ENCODE measurements around the gene DARS1. TPM values are rescaled to one million over a fixed set of nuclear protein-coding genes. Genes with fewer than 3 reads are reported as not detected.
A peak's percentile ranks its signal among the peaks of the same experiment; 100 is the strongest.

Gene DARS1
- total and polyA plus RNA-seq, 2 experiments from 2014 or later, result 138 to 182 TPM

GRCh38 chr2:135985826-135986393, 484 bp upstream of the DARS1 start:
- Histone ChIP-seq H3K9me3 (ENCODE audit: low read depth) (no peaks in the 10 kb centered on the region), H3K4me3 (peak overlapping the region; percentile 47), H3K27ac (peak overlapping the region; percentile 94), H3K36me3 (peaks cover 3% of the 10 kb centered on the region), H3K4me1 (ENCODE audit: low read depth) (peaks cover 10% of the 10 kb centered on the region), H3K27me3 (no peaks in the 10 kb centered on the region)
- no peak for TF ChIP-seq CTCF (IDR thresholded peaks at IDR 0.05; ENCODE audit: low read depth, low read length)
- DNase-seq (ENCODE audit: low read depth in 1 of 2, low spot score in 1 of 2), result no peak

- Histone ChIP-seq H3K4me1 (ENCODE audit: low read depth) (peaks cover 10% of the 10 kb centered on the region), H3K4me3 (peak overlapping the region; percentile 47), H3K27ac (peak overlapping the region; percentile 94), H3K36me3 (peaks cover 7% of the 10 kb centered on the region), H3K27me3 (no peaks in the 10 kb centered on the region), H3K9me3 (ENCODE audit: low read depth) (no peaks in the 10 kb centered on the region)
- no peak for TF ChIP-seq CTCF (IDR thresholded peaks at IDR 0.05; ENCODE audit: low read depth, low read length)
- no peak for DNase-seq (ENCODE audit: low read depth in 1 of 2, low spot score in 1 of 2)
These were observed 1.0 kb downstream of the DARS1 start for GRCh38 chr2:135984199-135985017.

DNA sequence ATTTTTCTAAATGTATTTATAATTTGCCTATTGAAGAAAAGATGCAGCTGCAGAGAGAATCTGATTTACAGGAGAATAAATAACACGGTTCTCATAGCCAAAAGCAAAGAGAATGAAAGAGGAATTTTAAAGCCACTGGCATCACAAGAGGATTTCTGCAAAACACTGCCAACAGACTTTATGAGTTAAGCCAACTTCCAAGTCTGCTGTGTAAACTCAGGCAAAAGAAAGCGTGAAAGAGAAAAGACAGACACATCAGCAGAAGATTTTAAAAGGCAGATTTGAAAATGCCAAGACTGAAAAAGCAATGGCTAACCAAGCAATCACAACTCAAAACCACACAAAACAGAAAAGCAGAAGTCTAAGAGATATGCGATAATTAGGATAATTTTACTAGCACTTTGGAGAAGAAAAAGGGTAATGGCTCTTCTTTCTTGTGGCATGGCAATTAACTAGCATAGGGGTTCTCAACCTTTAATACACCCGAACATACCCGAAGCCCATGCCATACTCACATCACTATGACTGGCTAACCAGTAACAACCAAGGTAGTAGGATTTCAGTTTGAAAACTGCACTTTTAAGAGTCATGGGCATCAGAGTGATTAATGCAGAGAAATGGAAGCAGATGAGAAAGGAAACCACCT, 4.9 kb downstream of the DARS1 start:
- Histone ChIP-seq H3K27ac (peak overlapping the region; percentile 61), H3K9me3 (ENCODE audit: low read depth) (no peaks in the 10 kb centered on the region), H3K4me1 (ENCODE audit: low read depth) (peaks cover 10% of the 10 kb centered on the region), H3K36me3 (peaks cover 34% of the 10 kb centered on the region), H3K27me3 (no peaks in the 10 kb centered on the region), H3K4me3 (no peak overlapping the region)
- TF ChIP-seq CTCF (IDR thresholded peaks at IDR 0.05; ENCODE audit: low read depth, low read length), result no peak
- no peak for DNase-seq (ENCODE audit: low read depth in 1 of 2, low spot score in 1 of 2)

- no peak for DNase-seq (ENCODE audit: low read depth in 1 of 2, low spot score in 1 of 2)
- Histone ChIP-seq H3K9me3 (ENCODE audit: low read depth) (no peaks in the 10 kb centered on the region), H3K4me3 (no peak overlapping the region), H3K27me3 (no peaks in the 10 kb centered on the region), H3K4me1 (ENCODE audit: low read depth) (no peaks in the 10 kb centered on the region), H3K36me3 (peaks cover 34% of the 10 kb centered on the region), H3K27ac (no peak overlapping the region)
- no peak for TF ChIP-seq CTCF (IDR thresholded peaks at IDR 0.05; ENCODE audit: low read depth, low read length)
These were observed 9.7 kb downstream of the DARS1 start for GRCh38 chr2:135975702-135976101.

- Histone ChIP-seq H3K36me3 (peaks cover 31% of the 10 kb centered on the region), H3K4me1 (ENCODE audit: low read depth) (no peaks in the 10 kb centered on the region), H3K9me3 (ENCODE audit: low read depth) (no peaks in the 10 kb centered on the region), H3K4me3 (no peak overlapping the region), H3K27ac (peak overlapping the region; percentile 48), H3K27me3 (no peaks in the 10 kb centered on the region)
- no peak for DNase-seq (ENCODE audit: low read depth in 1 of 2, low spot score in 1 of 2)
- no peak for TF ChIP-seq CTCF (IDR thresholded peaks at IDR 0.05; ENCODE audit: low read depth, low read length)
These were observed 11.4 kb downstream of the DARS1 start for GRCh38 chr2:135974036-135974435.
